Smooth muscle cell (in vitro differentiated cells): ENCODE measurements around the gene MED23. TPM values are rescaled to one million over a fixed set of nuclear protein-coding genes. Genes with fewer than 3 reads are reported as not detected.

ENCODE experiments used
- DNase-seq: peaks from one replicate; lab custom pipeline; 2025; ENCODE audit not compliant: unreplicated experiment; lab: John Stamatoyannopoulos, UW
- H2AFZ ChIP-seq: fragments of 200-600 bp; sonication (generic); 2 replicates; pipeline ENCODE4 v1.6.0; 2016; ENCODE audit warnings: antibody characterized with exemption, low read depth, mild to moderate bottlenecking
- H3F3A ChIP-seq: fragments of 200-600 bp; sonication (generic); 2 replicates; pipeline ENCODE4 v1.6.0; 2017; ENCODE audit warnings: antibody characterized with exemption, low read depth
- H3K27ac ChIP-seq: fragments of 200-600 bp; sonication (generic); 2 replicates; pipeline ENCODE4 v1.5.1; 2016; ENCODE audit warnings: low read depth, mild to moderate bottlenecking
- H3K27me3 ChIP-seq: fragments of 200-600 bp; sonication (generic); 2 replicates; pipeline ENCODE4 v1.6.1; 2016; ENCODE audit warnings: low read depth, mild to moderate bottlenecking
- H3K36me3 ChIP-seq: fragments of 200-600 bp; sonication (generic); 2 replicates; pipeline ENCODE4 v1.5.1; 2016; ENCODE audit warnings: low read depth
- H3K4me1 ChIP-seq: fragments of 200-600 bp; sonication (generic); 2 replicates; pipeline ENCODE4 v1.5.1; 2016; ENCODE audit warnings: low read depth
- H3K4me2 ChIP-seq: fragments of 200-600 bp; sonication (generic); 2 replicates; pipeline ENCODE4 v1.6.0; 2016; ENCODE audit warnings: mild to moderate bottlenecking
- H3K4me3 ChIP-seq: fragments of 200-600 bp; sonication (generic); 2 replicates; pipeline ENCODE4 v1.5.1; 2016; ENCODE audit warnings: mild to moderate bottlenecking
- H3K79me2 ChIP-seq: fragments of 200-600 bp; sonication (generic); 2 replicates; pipeline ENCODE4 v1.6.0; 2016; ENCODE audit warnings: low read depth, mild to moderate bottlenecking
- H3K9ac ChIP-seq: fragments of 200-600 bp; sonication (generic); 2 replicates; pipeline ENCODE4 v1.6.0; 2016; ENCODE audit warnings: low read depth
- H3K9me3 ChIP-seq: fragments of 200-600 bp; sonication (generic); replicated peaks from 2 replicates; pipeline ENCODE4 v1.5.1; 2016; ENCODE audit warnings: low read depth
- H4K20me1 ChIP-seq: fragments of 200-600 bp; sonication (generic); 2 replicates; pipeline ENCODE4 v1.6.0; 2016; ENCODE audit warnings: low read depth
- WGBS: methylation state at CpG from one replicate; pipeline ENCODE4 v1.1.7; 2016; ENCODE audit warnings: low lambda C conversion rate; 5-methylcytosine and 5-hydroxymethylcytosine counted together
- polyA plus RNA-seq: library from polyadenylated mRNA; unstranded; fragments of >200 nt; fragmentation: Nextera tagmentation; extraction: Ambion mirVana; gene quantifications from 2 replicates; pipeline ENCODE4 v1.2.1, GENCODE V29; 2016
- total RNA-seq: library from RNA; depleted of rRNA; stranded (reverse); fragments of >200 nt; gene quantifications from 2 replicates; pipeline ENCODE4 v1.2.3, GENCODE V29; 2014
- TF ChIP-seq, protein P1 (sequence below): fragments of 200-600 bp; sonication (generic); IDR thresholded peaks from 2 replicates; pipeline ENCODE4 v1.5.1; 2017; ENCODE audit warnings: borderline replicate concordance, mild to moderate bottlenecking, antibody characterized with exemption; ENCODE audit not compliant: insufficient read depth, poor library complexity, severe bottlenecking

MED23 gene
- total and polyA plus RNA-seq, 2 experiments from 2014 or later, result 17.1 to 46.4 TPM

GRCh38 chr6:131663578-131664165, 35.6 kb upstream of the MED23 start:
- peaks cover 3% of the 10 kb centered on the region for H3K27me3 ChIP-seq
- H3K4me1 ChIP-seq, result no peaks in the 10 kb centered on the region
- no peaks in the 10 kb centered on the region for H3K9me3 ChIP-seq
- no peaks in the 10 kb centered on the region for H3K79me2 ChIP-seq
- TF ChIP-seq, protein P1, sequence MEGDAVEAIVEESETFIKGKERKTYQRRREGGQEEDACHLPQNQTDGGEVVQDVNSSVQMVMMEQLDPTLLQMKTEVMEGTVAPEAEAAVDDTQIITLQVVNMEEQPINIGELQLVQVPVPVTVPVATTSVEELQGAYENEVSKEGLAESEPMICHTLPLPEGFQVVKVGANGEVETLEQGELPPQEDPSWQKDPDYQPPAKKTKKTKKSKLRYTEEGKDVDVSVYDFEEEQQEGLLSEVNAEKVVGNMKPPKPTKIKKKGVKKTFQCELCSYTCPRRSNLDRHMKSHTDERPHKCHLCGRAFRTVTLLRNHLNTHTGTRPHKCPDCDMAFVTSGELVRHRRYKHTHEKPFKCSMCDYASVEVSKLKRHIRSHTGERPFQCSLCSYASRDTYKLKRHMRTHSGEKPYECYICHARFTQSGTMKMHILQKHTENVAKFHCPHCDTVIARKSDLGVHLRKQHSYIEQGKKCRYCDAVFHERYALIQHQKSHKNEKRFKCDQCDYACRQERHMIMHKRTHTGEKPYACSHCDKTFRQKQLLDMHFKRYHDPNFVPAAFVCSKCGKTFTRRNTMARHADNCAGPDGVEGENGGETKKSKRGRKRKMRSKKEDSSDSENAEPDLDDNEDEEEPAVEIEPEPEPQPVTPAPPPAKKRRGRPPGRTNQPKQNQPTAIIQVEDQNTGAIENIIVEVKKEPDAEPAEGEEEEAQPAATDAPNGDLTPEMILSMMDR, result no peak
- H3F3A ChIP-seq, result no peaks in the 10 kb centered on the region
- DNase-seq, result no peak
- 87% methylated on average over 2 of the region's 2 CpGs for WGBS
- H2AFZ ChIP-seq, result no peak overlapping the region
- H3K27ac ChIP-seq, result no peak overlapping the region
- no peak overlapping the region for H3K4me2 ChIP-seq
- no peaks in the 10 kb centered on the region for H4K20me1 ChIP-seq
- no peak overlapping the region for H3K4me3 ChIP-seq
- no peak overlapping the region for H3K9ac ChIP-seq
- H3K36me3 ChIP-seq, result no peaks in the 10 kb centered on the region

GRCh38 chr6:131660195-131660594, 32.2 kb upstream of the MED23 start:
- Histone ChIP-seq H3K4me3 (no peak overlapping the region), H4K20me1 (no peaks in the 10 kb centered on the region), H2AFZ (no peak overlapping the region), H3K79me2 (no peaks in the 10 kb centered on the region), H3K4me2 (no peak overlapping the region), H3K36me3 (no peaks in the 10 kb centered on the region), H3F3A (no peaks in the 10 kb centered on the region), H3K9me3 (no peaks in the 10 kb centered on the region), H3K9ac (no peak overlapping the region), H3K27ac (no peak overlapping the region), H3K4me1 (no peaks in the 10 kb centered on the region), H3K27me3 (no peaks in the 10 kb centered on the region)
- 29% methylated on average over 1 of the region's 1 CpG for WGBS
- TF ChIP-seq, protein P1, result no peak
- DNase-seq, result no peak

DNA sequence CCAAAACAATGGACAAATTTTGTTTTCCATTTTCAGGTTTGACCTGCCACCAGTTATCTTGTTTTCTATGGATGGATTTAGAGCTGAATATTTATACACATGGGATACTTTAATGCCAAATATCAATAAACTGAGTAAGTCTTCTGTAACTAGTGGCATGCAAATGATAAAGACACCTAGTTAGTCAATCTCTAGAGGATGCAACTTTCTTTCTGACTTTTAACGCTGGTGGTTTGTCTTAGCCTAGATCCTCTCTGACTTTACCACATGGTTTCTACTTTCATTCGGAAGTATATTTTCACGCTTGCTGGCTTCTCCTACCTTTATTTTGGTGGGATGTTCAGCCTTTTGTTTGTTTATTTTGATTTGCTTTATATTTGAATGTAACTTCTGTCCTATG, 30.2 kb upstream of the MED23 start:
- Histone ChIP-seq H3K27me3 (no peaks in the 10 kb centered on the region), H4K20me1 (no peaks in the 10 kb centered on the region), H3K36me3 (no peaks in the 10 kb centered on the region), H3K9me3 (no peaks in the 10 kb centered on the region), H3K4me2 (no peak overlapping the region), H3K4me3 (no peak overlapping the region), H3F3A (no peaks in the 10 kb centered on the region), H3K27ac (no peak overlapping the region), H3K9ac (no peak overlapping the region), H2AFZ (no peak overlapping the region), H3K79me2 (no peaks in the 10 kb centered on the region), H3K4me1 (no peaks in the 10 kb centered on the region)
- TF ChIP-seq, protein P1, result no peak
- WGBS, result 95% methylated on average over 3 of the region's 3 CpGs
- no peak for DNase-seq

DNA sequence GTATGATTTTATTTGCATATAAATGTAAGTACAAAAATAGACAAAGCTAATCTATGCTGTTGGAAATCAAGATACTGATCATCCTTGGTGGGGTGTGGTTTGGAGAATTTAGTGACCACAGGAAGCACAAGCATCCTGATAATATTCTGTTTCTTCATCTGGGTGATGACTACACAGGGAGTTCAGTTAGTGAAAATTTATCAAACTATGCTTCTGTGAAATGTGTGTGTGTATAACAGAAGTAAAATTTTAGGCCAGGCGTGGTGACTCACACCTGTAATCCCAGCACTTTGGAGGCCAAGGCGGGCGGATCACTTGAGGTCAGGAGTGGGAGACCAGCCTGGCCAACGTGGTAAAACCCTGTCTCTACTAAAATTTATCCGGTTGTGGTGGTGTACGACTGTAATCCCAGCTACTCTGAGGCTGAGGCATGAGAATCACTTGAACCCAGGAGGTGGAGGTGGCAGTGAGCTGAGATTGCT, 29.6 kb upstream of the MED23 start:
- WGBS, result 42% methylated on average over 6 of the region's 6 CpGs
- DNase-seq, result no peak
- TF ChIP-seq, protein P1, result no peak
- no peaks in the 10 kb centered on the region for H3K27me3 ChIP-seq
- H4K20me1 ChIP-seq, result no peaks in the 10 kb centered on the region
- no peak overlapping the region for H3K4me2 ChIP-seq
- H3K79me2 ChIP-seq, result no peaks in the 10 kb centered on the region
- no peak overlapping the region for H3K27ac ChIP-seq
- no peak overlapping the region for H3K4me3 ChIP-seq
- no peak overlapping the region for H3K9ac ChIP-seq
- no peaks in the 10 kb centered on the region for H3K9me3 ChIP-seq
- H3K36me3 ChIP-seq, result no peaks in the 10 kb centered on the region
- H3K4me1 ChIP-seq, result no peaks in the 10 kb centered on the region
- H2AFZ ChIP-seq, result no peak overlapping the region
- no peaks in the 10 kb centered on the region for H3F3A ChIP-seq
